HG03108 (cell line): ENCODE measurements around the gene CDH10.

Experiments used
- ATAC-seq: cut with Tn5 transposase; IDR thresholded peaks from one replicate; pipeline ENCODE4 v1.9.1; 2021; ENCODE audit warnings: moderate library complexity; ENCODE audit not compliant: unreplicated experiment

Gene CDH10

GRCh38 chr5:24487368-24488229, 157.2 kb downstream of the CDH10 start:
- ATAC-seq: no peak

GRCh38 chr5:24480952-24481351, 163.8 kb downstream of the CDH10 start:
- no peak for ATAC-seq

GRCh38 chr5:24477958-24478357, 166.8 kb downstream of the CDH10 start:
- ATAC-seq: no peak

GRCh38 chr5:24475101-24475500, 169.7 kb downstream of the CDH10 start:
- ATAC-seq: no peak

- ATAC-seq: no peak
Measured at GRCh38 chr5:24474685-24475084, 170.1 kb downstream of the CDH10 start.

- no peak for ATAC-seq
Measured at GRCh38 chr5:24472518-24472917, 172.3 kb downstream of the CDH10 start.

- no peak for ATAC-seq
Measured at GRCh38 chr5:24444414-24444813, 200.4 kb downstream of the CDH10 start.

- no peak for ATAC-seq
Measured at GRCh38 chr5:24439465-24439864, 205.3 kb downstream of the CDH10 start.
